ENCODE measurements around the gene DNAI2. TPM values are rescaled to one million over a fixed set of nuclear protein-coding genes. Genes with fewer than 3 reads are reported as not detected.

DNAI2 gene, protein sequence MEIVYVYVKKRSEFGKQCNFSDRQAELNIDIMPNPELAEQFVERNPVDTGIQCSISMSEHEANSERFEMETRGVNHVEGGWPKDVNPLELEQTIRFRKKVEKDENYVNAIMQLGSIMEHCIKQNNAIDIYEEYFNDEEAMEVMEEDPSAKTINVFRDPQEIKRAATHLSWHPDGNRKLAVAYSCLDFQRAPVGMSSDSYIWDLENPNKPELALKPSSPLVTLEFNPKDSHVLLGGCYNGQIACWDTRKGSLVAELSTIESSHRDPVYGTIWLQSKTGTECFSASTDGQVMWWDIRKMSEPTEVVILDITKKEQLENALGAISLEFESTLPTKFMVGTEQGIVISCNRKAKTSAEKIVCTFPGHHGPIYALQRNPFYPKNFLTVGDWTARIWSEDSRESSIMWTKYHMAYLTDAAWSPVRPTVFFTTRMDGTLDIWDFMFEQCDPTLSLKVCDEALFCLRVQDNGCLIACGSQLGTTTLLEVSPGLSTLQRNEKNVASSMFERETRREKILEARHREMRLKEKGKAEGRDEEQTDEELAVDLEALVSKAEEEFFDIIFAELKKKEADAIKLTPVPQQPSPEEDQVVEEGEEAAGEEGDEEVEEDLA
- total RNA-seq (1 to 10 TPM in 1 of 2 donors, under 1 TPM in 1; 0.69 to 6.4 TPM), polyA plus RNA-seq (ENCODE audit: insufficient read length in 2 of 2) (1 to 10 TPM; 5.4 to 7.4 TPM)
- long read RNA-seq, donor 1, partial matches to known transcripts, result 0 of 2 reads
- long read RNA-seq, donor 1, other reads (novel, unspliced or antisense), result 0 of 2 reads
- long read RNA-seq, donor 2, partial matches to known transcripts, result 0 of 1 reads
- long read RNA-seq, donor 2, other reads (novel, unspliced or antisense), result 0 of 1 reads
- long read RNA-seq, donor 3, result 0 reads
- long read RNA-seq, donor 4, partial matches to known transcripts, result 0 of 3 reads
- long read RNA-seq, donor 4, other reads (novel, unspliced or antisense), result 0 of 3 reads

DNA sequence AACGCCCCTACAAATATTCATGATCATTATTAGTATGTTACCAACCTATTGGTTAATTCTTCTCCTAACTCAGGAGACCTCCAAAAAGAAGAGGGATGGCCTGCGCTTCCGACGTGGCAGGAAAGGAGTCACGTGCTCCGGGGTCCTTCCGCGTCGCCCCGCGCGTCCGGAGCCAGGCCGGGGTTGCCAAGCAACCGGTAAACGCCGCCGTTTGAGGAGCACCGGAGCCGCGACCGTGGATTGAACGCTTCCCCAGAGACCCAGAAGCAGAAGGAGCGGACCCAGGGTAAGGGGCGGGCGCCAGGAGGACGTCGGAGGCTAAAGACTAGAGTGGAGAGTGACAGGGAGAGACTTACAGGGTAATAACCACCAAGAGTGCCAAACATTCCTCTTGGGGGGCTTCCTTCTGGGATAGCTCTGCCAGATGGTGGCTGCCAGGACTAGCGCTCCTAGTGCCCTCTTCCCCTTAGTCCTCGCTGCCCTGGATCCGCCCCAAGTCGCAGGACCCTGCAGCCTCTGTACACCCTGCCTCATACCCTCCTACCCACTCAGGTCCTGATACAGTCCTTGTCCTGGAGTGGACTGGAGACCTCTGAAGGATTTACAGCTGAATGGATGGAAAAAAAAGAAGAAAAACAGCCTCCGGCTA, at the start of gene DNAI2:
DNAI2 (plus strand) TSS at position 175 of the 649 bp plus-strand sequence. CDS start 7,584 bp downstream, outside the sequence.
- peak in 3 of 6 donors; percentile 31 to 87 (median 85) for DNase-seq (ENCODE audit: low read depth in 4 of 6, low spot score in 6 of 6)
- Histone ChIP-seq H3K4me3 (ENCODE audit: low read depth, low read length) (peak within 1 kb of the TSS; percentile 7), H3K9me3 (ENCODE audit: control insufficient read depth, insufficient read depth, low read length) (no peaks in the 10 kb centered on the region), H3K27ac (ENCODE audit: low read depth, low read length) (peak within 1 kb of the TSS; percentile 93), H3K27me3 (ENCODE audit: control insufficient read depth, insufficient read depth, low read length) (no peaks in the 10 kb centered on the region), H3K4me1 (ENCODE audit: control insufficient read depth, insufficient read depth, low read length) (peaks cover 79% of the 10 kb centered on the region), H3K36me3 (ENCODE audit: control insufficient read depth, insufficient read depth, low read length) (no peaks in the 10 kb centered on the region)
- WGBS (ENCODE audit: insufficient coverage), result 8% methylated on average over 27 of the region's 33 CpGs

DNA sequence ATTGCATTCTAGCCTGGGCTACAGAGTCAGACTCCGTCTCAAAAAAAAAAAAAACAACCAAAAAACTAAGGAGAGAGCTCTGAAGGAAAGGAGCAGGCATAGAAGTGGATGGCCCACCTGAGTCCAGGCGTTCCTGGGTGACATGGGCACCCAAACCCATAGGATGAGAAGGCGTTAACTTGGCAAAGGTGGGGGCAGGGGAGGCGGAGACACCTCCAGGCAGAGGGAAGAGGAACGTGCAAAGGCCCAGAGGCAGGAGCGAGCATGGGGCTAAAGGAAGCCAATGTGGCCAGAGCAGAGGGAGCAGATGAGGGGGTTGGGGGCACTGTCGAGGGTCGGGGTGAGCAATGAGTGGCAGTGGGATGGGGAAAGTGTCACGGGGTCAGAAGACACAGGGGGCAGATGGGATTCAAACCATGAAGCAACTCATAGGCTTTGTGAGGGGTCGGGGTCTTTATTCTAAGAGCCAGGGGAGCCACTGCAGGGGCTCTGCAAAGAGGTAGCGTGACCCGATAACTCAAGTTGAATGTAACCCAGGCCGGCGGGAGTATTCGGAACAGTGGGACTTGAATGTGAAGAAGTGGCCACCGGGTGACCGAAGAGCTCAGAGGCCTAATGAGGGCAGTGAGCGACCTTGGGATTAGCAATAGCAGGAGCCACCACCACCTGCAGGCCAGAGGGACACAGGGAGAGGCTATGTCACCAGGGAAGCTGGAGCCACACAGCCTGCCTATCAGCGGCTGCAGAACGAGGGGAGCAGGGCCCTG, 48.9 kb upstream of the DNAI2 start:
- peaks cover 59% of the 10 kb centered on the region for H3K36me3 ChIP-seq (ENCODE audit: control insufficient read depth, insufficient read depth, low read length)
- no peak overlapping the region for H3K4me3 ChIP-seq (ENCODE audit: low read depth, low read length)
- H3K27me3 ChIP-seq (ENCODE audit: control insufficient read depth, insufficient read depth, low read length), result no peaks in the 10 kb centered on the region
- H3K27ac ChIP-seq (ENCODE audit: low read depth, low read length), result no peak overlapping the region
- H3K9me3 ChIP-seq (ENCODE audit: control insufficient read depth, insufficient read depth, low read length), result no peaks in the 10 kb centered on the region
- H3K4me1 ChIP-seq (ENCODE audit: control insufficient read depth, insufficient read depth, low read length), result peaks cover 4% of the 10 kb centered on the region
- 94% methylated on average over 17 of the region's 20 CpGs for WGBS (ENCODE audit: insufficient coverage)
- no peak for DNase-seq (ENCODE audit: low read depth in 4 of 6, low spot score in 6 of 6)

DNA sequence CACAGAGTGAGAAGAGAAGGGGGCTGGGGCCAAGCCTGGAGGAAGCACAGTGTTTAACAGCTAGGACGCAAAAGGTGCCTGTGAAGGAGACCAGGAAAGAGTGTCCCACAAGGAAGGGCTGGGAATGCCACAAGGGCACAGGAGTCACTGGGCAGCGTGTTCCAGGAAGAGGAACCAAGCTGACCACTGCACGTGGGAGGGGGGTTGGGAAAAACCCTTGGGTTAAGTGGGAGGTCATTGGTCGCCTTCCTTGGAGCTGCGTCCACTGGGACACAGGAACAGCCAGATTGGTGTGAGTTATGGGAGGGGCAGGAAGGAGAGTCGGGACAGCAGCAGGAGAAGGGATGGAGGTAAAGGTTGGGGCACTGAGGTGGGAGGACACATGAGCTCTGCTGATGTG, 47.8 kb upstream of the DNAI2 start:
- H3K27me3 ChIP-seq (ENCODE audit: control insufficient read depth, insufficient read depth, low read length), result no peaks in the 10 kb centered on the region
- H3K9me3 ChIP-seq (ENCODE audit: control insufficient read depth, insufficient read depth, low read length), result no peaks in the 10 kb centered on the region
- H3K4me3 ChIP-seq (ENCODE audit: low read depth, low read length), result no peak overlapping the region
- H3K36me3 ChIP-seq (ENCODE audit: control insufficient read depth, insufficient read depth, low read length), result peaks cover 63% of the 10 kb centered on the region
- no peak for DNase-seq (ENCODE audit: low read depth in 4 of 6, low spot score in 6 of 6)
- peaks cover 4% of the 10 kb centered on the region for H3K4me1 ChIP-seq (ENCODE audit: control insufficient read depth, insufficient read depth, low read length)
- H3K27ac ChIP-seq (ENCODE audit: low read depth, low read length), result no peak overlapping the region
- WGBS (ENCODE audit: insufficient coverage), result 87% methylated on average over 6 of the region's 6 CpGs

DNA sequence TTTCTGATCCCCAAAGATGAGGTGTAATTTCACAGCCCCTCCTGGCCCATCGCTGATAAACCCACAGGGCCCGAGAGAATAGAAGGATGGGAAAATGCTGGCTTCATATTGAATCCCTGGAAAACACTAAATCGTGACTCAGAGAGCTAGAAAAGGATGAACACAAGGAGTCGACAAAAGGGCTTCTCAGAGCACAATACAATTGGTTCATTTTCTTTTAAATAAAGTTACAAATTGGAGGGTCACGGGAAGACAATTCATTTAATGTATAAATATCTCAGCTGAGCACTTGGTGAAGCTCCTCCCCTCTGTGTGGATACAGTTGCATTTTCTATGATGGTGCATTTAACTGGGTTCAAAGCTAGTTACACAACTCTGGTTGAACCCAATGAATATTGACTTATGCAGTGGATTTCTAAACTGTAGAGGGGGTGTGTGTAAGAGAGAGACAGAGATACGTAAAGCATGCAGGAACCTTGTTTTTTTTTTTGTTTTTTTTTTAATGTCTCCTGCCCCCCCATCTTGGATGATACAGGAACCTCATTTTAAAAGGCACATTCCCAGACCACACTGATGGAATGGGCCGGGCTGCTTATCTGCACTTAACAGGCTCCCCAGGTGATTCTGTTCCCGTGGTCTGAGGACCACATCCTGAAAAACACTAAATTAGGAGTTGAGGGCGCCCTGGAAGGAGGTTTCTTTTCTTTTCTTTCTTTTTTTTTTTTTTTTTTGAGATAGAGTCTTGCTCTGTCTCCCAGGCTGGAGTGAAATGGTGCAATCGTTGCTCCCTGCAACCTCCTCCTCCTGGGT, 46.6 kb upstream of the DNAI2 start:
- H3K36me3 ChIP-seq (ENCODE audit: control insufficient read depth, insufficient read depth, low read length), result peaks cover 63% of the 10 kb centered on the region
- no peak overlapping the region for H3K27ac ChIP-seq (ENCODE audit: low read depth, low read length)
- no peaks in the 10 kb centered on the region for H3K9me3 ChIP-seq (ENCODE audit: control insufficient read depth, insufficient read depth, low read length)
- DNase-seq (ENCODE audit: low read depth in 4 of 6, low spot score in 6 of 6), result no peak
- no peaks in the 10 kb centered on the region for H3K27me3 ChIP-seq (ENCODE audit: control insufficient read depth, insufficient read depth, low read length)
- WGBS (ENCODE audit: insufficient coverage), result 80% methylated on average over 1 of the region's 10 CpGs
- H3K4me3 ChIP-seq (ENCODE audit: low read depth, low read length), result no peak overlapping the region
- peaks cover under 1% of the 10 kb centered on the region for H3K4me1 ChIP-seq (ENCODE audit: control insufficient read depth, insufficient read depth, low read length)

DNA sequence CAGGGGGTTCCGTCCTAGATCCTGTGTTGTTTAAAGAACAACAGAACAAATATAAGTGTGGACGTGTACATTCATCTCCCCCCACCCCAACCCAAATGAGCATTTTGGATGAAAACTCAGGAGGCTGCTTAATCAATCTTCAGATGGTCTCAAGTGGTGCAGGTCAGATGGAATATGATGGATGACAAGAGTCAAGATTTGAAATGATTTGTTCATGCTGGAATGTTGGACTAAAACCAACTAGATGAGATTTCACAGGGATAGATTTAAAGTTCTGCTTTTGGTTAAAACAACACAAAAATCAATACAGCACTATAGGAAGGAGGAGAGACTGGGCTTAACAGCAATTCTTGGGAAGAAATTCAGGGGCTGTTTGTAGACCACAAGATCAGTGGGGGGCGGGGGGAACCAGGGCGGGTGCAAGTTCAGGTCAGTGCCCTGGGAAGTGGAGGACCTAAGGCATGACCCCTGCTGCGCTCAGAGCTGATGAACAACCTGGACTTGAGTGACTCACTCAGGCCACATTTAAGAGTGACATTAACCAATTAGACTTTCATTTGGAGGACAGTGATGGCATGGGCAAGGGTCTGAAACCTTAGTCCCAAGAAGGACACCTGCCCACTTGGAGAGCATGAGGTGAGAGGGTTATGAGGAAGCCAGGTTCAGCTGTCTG, 45.6 kb upstream of the DNAI2 start:
- Histone ChIP-seq H3K27ac (ENCODE audit: low read depth, low read length) (no peak overlapping the region), H3K9me3 (ENCODE audit: control insufficient read depth, insufficient read depth, low read length) (no peaks in the 10 kb centered on the region), H3K4me1 (ENCODE audit: control insufficient read depth, insufficient read depth, low read length) (peaks cover 10% of the 10 kb centered on the region), H3K27me3 (ENCODE audit: control insufficient read depth, insufficient read depth, low read length) (no peaks in the 10 kb centered on the region), H3K36me3 (ENCODE audit: control insufficient read depth, insufficient read depth, low read length) (peaks cover 67% of the 10 kb centered on the region), H3K4me3 (ENCODE audit: low read depth, low read length) (no peak overlapping the region)
- 100% methylated on average over 2 of the region's 5 CpGs for WGBS (ENCODE audit: insufficient coverage)
- DNase-seq (ENCODE audit: low read depth in 4 of 6, low spot score in 6 of 6), result no peak

DNA sequence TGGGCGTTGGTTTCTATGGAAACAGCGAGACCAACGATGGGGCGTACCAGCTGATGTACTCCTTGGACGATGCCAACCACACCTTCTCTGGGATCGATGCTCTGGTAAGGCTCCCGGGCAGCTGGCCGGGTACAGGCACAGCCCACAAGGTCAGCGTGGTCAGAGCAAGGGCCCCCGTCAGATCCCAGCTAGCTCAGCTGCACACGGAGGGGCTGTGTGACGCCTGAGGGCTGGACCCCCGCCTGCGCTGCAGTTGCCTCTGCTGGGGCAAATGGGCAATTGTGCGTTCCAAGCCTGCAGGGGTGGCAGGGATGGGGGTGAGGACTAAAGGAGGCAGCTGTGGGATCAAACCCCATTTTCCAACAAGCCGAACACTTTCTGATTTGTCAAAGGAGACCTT, 43.1 kb upstream of the DNAI2 start:
- peaks cover 51% of the 10 kb centered on the region for H3K36me3 ChIP-seq (ENCODE audit: control insufficient read depth, insufficient read depth, low read length)

DNA sequence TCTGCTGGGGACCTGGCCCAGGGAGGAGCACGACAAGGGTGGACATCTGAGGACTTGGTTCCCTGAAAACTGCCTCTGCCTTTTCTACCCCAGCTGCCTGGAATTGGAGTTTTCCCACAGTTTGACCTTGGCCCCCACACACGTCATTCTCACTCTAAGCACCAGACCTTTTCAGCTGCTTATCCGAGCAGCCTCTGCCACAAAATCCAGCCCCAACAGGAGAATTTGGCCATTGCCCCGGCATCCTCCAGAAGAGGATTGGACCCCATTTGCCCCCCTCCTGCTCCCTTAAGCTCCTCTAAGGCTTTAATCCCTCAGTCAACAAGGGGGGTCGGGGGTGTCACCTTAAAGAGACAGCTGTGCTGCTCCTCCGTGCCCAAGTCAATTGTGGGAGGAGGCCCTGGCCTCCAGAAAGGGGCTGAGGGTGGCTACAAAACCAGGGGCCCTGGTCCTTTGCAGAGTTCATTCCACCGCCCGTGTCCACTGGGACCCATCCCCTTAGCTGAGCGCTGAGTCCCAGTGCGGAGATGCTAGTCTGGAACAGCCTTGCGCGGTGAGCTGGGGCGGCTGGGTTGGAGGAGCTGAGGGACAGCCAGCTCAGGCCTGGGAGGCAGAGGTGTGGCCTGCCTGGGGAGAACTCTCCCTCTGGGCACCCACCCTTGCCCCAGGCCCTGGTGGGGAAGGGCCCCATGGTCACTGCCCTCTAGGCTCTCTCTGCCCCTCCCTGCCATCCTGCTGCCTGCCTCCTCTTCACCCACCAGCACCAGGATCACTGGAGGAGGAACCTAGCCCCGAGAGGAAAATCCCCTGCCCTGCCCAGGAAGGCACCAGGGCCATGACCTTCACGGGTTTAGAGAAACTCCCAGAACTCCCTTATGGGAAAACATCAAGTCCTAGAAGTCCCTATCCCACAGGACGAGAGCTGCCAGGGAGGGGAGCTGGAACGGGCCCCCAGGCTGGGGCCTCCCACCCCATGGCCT, 41.8 kb upstream of the DNAI2 start:
- Histone ChIP-seq H3K27ac (ENCODE audit: low read depth, low read length) (no peak overlapping the region), H3K36me3 (ENCODE audit: control insufficient read depth, insufficient read depth, low read length) (peaks cover 51% of the 10 kb centered on the region), H3K9me3 (ENCODE audit: control insufficient read depth, insufficient read depth, low read length) (no peaks in the 10 kb centered on the region), H3K4me1 (ENCODE audit: control insufficient read depth, insufficient read depth, low read length) (peaks cover 39% of the 10 kb centered on the region), H3K4me3 (ENCODE audit: low read depth, low read length) (no peak overlapping the region), H3K27me3 (ENCODE audit: control insufficient read depth, insufficient read depth, low read length) (no peaks in the 10 kb centered on the region)
- WGBS (ENCODE audit: insufficient coverage), result 79% methylated on average over 11 of the region's 17 CpGs
- no peak for DNase-seq (ENCODE audit: low read depth in 4 of 6, low spot score in 6 of 6)

More for the DNA sequence above, 43.1 kb upstream of the DNAI2 start:
- Histone ChIP-seq H3K27ac (ENCODE audit: low read depth, low read length) (no peak overlapping the region), H3K27me3 (ENCODE audit: control insufficient read depth, insufficient read depth, low read length) (no peaks in the 10 kb centered on the region), H3K4me3 (ENCODE audit: low read depth, low read length) (no peak overlapping the region), H3K9me3 (ENCODE audit: control insufficient read depth, insufficient read depth, low read length) (no peaks in the 10 kb centered on the region), H3K4me1 (ENCODE audit: control insufficient read depth, insufficient read depth, low read length) (peaks cover 28% of the 10 kb centered on the region)
- no peak for DNase-seq (ENCODE audit: low read depth in 4 of 6, low spot score in 6 of 6)
- WGBS (ENCODE audit: insufficient coverage), result 79% methylated on average over 13 of the region's 16 CpGs

All from spinal cord (tissue), 10 donors.